Measurements from ENCODE around the gene PTPRG.

PTPRG gene

DNA sequence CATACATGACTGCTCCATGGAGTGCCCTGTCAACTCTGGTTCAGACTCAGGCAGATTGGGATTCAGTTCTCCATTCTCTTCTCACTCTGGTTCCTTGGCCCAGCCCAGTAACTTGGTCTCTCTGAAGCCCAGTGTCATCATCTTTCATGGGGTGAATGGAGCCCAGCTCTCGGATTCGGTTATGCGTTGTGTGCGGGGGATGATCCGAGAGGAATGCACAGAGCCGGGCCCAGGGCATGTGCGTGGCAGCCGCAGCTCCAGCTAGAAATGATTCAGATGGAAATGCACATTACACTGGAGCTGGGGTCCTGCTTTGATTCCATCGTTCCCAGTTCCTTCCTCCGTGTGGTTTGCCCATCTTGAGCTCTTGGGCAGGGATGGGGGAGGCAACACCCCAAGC lies 622.6 kb downstream of the PTPRG start:
- H3K4me1 ChIP-seq (ENCODE audit: insufficient read depth, low read length, poor library complexity, severe bottlenecking), result no peaks in the 10 kb centered on the region
- no peaks in the 10 kb centered on the region for H3K9me2 ChIP-seq (replicated peaks; ENCODE audit: low read depth, low read length)
- H3K36me3 ChIP-seq (ENCODE audit: insufficient read depth, low read length), result no peaks in the 10 kb centered on the region
- H3K4me3 ChIP-seq (ENCODE audit: low read length, poor library complexity, severe bottlenecking), result no peak overlapping the region
- H3K4me2 ChIP-seq (ENCODE audit: low read depth, low read length, poor library complexity, severe bottlenecking), result no peak overlapping the region
- H3K27me3 ChIP-seq (ENCODE audit: insufficient read depth, low read length, poor library complexity, severe bottlenecking), result no peaks in the 10 kb centered on the region
- TF ChIP-seq, protein P1, sequence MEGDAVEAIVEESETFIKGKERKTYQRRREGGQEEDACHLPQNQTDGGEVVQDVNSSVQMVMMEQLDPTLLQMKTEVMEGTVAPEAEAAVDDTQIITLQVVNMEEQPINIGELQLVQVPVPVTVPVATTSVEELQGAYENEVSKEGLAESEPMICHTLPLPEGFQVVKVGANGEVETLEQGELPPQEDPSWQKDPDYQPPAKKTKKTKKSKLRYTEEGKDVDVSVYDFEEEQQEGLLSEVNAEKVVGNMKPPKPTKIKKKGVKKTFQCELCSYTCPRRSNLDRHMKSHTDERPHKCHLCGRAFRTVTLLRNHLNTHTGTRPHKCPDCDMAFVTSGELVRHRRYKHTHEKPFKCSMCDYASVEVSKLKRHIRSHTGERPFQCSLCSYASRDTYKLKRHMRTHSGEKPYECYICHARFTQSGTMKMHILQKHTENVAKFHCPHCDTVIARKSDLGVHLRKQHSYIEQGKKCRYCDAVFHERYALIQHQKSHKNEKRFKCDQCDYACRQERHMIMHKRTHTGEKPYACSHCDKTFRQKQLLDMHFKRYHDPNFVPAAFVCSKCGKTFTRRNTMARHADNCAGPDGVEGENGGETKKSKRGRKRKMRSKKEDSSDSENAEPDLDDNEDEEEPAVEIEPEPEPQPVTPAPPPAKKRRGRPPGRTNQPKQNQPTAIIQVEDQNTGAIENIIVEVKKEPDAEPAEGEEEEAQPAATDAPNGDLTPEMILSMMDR (conservative IDR thresholded peaks at IDR 0.05; ENCODE audit: low read length), result no peak
- TF ChIP-seq EZH2phosphoT487 (IDR thresholded peaks at IDR 0.05; ENCODE audit: borderline replicate concordance), result no peak
- H3F3A ChIP-seq (ENCODE audit: low read depth), result no peaks in the 10 kb centered on the region
- H3K79me2 ChIP-seq (ENCODE audit: insufficient read depth, low read length), result no peaks in the 10 kb centered on the region
- no peak overlapping the region for H2AFZ ChIP-seq (ENCODE audit: low read length)
- no peak overlapping the region for H3K9ac ChIP-seq (ENCODE audit: low read depth, low read length, poor library complexity, severe bottlenecking)
- no peaks in the 10 kb centered on the region for H3K9me3 ChIP-seq (ENCODE audit: insufficient read depth, low read depth, low read length)
- no peaks in the 10 kb centered on the region for H4K20me1 ChIP-seq (ENCODE audit: insufficient read depth, low read length, poor library complexity, severe bottlenecking)

DNA sequence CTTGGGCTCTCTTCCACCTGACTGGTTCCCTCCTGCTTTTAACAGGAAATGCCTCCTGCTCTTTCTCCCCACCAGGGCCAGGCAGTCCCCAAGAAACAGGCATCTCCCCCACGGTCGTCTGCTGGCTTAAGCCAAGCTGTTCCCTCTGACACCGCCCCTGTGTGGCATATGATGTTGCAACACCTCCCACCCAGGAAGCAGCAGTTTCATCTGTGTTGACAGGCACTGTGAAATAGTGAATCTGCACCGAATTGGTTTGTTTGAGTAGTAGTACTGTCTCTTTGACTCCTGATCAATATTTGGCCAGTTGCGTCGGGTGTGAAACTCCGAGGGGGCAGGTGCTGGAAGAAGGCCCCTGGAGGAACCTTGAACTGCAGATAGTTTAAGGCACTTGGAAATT lies 623.2 kb downstream of the PTPRG start:
- Histone ChIP-seq H3K27me3 (ENCODE audit: insufficient read depth, low read length, poor library complexity, severe bottlenecking) (no peaks in the 10 kb centered on the region), H3F3A (ENCODE audit: low read depth) (no peaks in the 10 kb centered on the region), H3K9ac (ENCODE audit: low read depth, low read length, poor library complexity, severe bottlenecking) (no peak overlapping the region)

DNA sequence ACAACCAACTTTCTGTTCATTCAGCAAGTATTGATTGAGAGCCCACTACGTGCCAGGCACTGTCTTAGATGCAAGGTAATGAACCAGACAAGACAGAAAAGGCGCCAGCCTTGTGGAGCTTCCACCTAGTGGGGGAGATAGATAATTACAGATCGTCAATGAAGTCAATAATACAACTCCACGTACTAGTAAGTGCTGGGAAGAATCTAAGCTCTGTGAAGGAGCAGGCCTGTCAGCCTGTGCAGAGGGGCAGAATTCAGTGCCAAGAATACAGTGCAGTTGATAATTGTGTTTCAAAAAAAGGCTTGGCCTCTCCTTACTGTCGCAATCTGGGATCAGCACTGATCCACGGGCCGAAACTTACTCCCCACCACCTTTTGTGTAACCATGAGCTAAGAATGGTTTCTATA lies 625.7 kb downstream of the PTPRG start:
- Histone ChIP-seq H3K27me3 (ENCODE audit: insufficient read depth, low read length, poor library complexity, severe bottlenecking) (no peaks in the 10 kb centered on the region), H3K9me2 (replicated peaks; ENCODE audit: low read depth, low read length) (no peaks in the 10 kb centered on the region), H3F3A (ENCODE audit: low read depth) (no peaks in the 10 kb centered on the region), H3K9me3 (ENCODE audit: insufficient read depth, low read depth, low read length) (no peaks in the 10 kb centered on the region), H2AFZ (ENCODE audit: low read length) (no peak overlapping the region), H3K4me2 (ENCODE audit: low read depth, low read length, poor library complexity, severe bottlenecking) (no peak overlapping the region), H3K9ac (ENCODE audit: low read depth, low read length, poor library complexity, severe bottlenecking) (no peak overlapping the region), H3K4me3 (ENCODE audit: low read length, poor library complexity, severe bottlenecking) (no peak overlapping the region), H4K20me1 (ENCODE audit: insufficient read depth, low read length, poor library complexity, severe bottlenecking) (no peaks in the 10 kb centered on the region), H3K79me2 (ENCODE audit: insufficient read depth, low read length) (no peaks in the 10 kb centered on the region), H3K4me1 (ENCODE audit: insufficient read depth, low read length, poor library complexity, severe bottlenecking) (no peaks in the 10 kb centered on the region), H3K36me3 (ENCODE audit: insufficient read depth, low read length) (no peaks in the 10 kb centered on the region)
- TF ChIP-seq, protein P1 (conservative IDR thresholded peaks at IDR 0.05; ENCODE audit: low read length), result peak; percentile 56
- no peak for TF ChIP-seq EZH2phosphoT487 (IDR thresholded peaks at IDR 0.05; ENCODE audit: borderline replicate concordance)

More for the DNA sequence above, 623.2 kb downstream of the PTPRG start:
- H3K9me2 ChIP-seq (replicated peaks; ENCODE audit: low read depth, low read length), result no peaks in the 10 kb centered on the region
- H2AFZ ChIP-seq (ENCODE audit: low read length), result no peak overlapping the region
- no peaks in the 10 kb centered on the region for H3K9me3 ChIP-seq (ENCODE audit: insufficient read depth, low read depth, low read length)
- no peaks in the 10 kb centered on the region for H4K20me1 ChIP-seq (ENCODE audit: insufficient read depth, low read length, poor library complexity, severe bottlenecking)
- H3K36me3 ChIP-seq (ENCODE audit: insufficient read depth, low read length), result no peaks in the 10 kb centered on the region
- no peak overlapping the region for H3K4me3 ChIP-seq (ENCODE audit: low read length, poor library complexity, severe bottlenecking)
- H3K4me2 ChIP-seq (ENCODE audit: low read depth, low read length, poor library complexity, severe bottlenecking), result no peak overlapping the region
- TF ChIP-seq, protein P1 (conservative IDR thresholded peaks at IDR 0.05; ENCODE audit: low read length), result 0 out of 2 replicates have a peak, but pooled peaks have one; percentile 18
- TF ChIP-seq EZH2phosphoT487 (IDR thresholded peaks at IDR 0.05; ENCODE audit: borderline replicate concordance), result no peak
- no peaks in the 10 kb centered on the region for H3K79me2 ChIP-seq (ENCODE audit: insufficient read depth, low read length)
- H3K4me1 ChIP-seq (ENCODE audit: insufficient read depth, low read length, poor library complexity, severe bottlenecking), result no peaks in the 10 kb centered on the region

Data from Loucy (cell line).